Measurements from ENCODE around the gene NPTXR. TPM values are rescaled to one million over a fixed set of nuclear protein-coding genes. Genes with fewer than 3 reads are reported as not detected.

Gene NPTXR
- total and polyA plus RNA-seq, 2 of the 4 experiments (the other 2 are of a cell fraction) = 0.36 to 2.2 TPM

DNA sequence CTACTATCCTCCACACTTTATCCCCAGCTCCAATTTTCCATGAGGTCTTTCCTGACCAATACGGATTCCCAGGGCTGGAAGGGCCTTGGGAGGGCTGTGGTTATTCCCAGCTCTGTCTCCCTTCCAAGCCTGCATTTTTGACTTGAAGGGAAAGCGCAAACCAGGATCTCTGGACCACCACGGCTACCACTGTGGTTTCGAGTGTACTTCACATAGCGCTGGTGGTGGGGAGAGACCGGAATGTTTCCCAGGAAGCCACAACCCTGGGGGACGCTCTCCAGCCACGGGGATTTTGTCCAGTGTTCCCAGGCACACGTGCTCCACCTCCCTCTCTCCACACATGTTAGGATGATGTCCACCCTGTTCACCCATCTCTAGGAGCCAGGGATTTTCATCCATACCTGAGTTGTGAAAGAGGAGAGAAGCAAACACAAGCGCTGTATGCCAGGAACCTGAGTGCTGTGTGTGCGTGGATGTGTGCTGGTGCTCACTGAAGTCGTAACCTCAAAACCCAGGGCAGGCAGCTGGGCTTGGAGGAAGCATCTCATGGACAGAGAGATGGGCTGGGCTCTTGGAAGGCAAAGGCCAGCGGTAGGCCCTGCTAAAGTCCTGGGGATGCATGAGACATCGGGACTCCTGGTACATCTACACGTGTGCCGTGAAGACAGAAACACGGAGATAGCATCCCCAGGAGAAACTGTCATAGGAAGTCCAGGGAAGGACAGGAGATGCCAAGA, 1.3 kb upstream of the NPTXR start:
- H2BK20ac ChIP-seq (ENCODE audit: low read depth, low read length) = no peak overlapping the region
- H3K14ac ChIP-seq (replicated peaks; ENCODE audit: low read depth, low read length) = no peak overlapping the region
- no peak overlapping the region for H4K5ac ChIP-seq (ENCODE audit: low read depth, low read length)
- H3K9ac ChIP-seq (ENCODE audit: low read depth, low read length) = no peak overlapping the region
- no peak overlapping the region for H3K56ac ChIP-seq (ENCODE audit: extremely low read depth, insufficient read depth, low read length)
- no peaks in the 10 kb centered on the region for H3K36me3 ChIP-seq (ENCODE audit: control insufficient read depth, insufficient read depth, low read length)
- peak overlapping the region; percentile 23 for H2AK9ac ChIP-seq (replicated peaks; ENCODE audit: low read depth, low read length, poor library complexity)
- H2BK120ac ChIP-seq (ENCODE audit: low read depth, low read length) = no peak overlapping the region
- H3K9me1 ChIP-seq (ENCODE audit: insufficient read depth, low read length) = no peaks in the 10 kb centered on the region
- POLR2A ChIA-PET (ENCODE audit: unreplicated experiment) = no interaction called here
- H2BK5ac ChIP-seq (ENCODE audit: low read depth, low read length, poor library complexity, severe bottlenecking) = no peak overlapping the region
- no peak overlapping the region for H3K27ac ChIP-seq (ENCODE audit: insufficient read depth, low read length)
- no peak overlapping the region for H4K91ac ChIP-seq (ENCODE audit: insufficient read depth, low read depth, low read length)
- no peaks in the 10 kb centered on the region for H3K4me1 ChIP-seq (ENCODE audit: control insufficient read depth, insufficient read depth, low read length)
- no peak overlapping the region for H3K4me2 ChIP-seq (ENCODE audit: low read depth, low read length)
- peak overlapping the region; percentile 34 for H2AFZ ChIP-seq (replicated peaks; ENCODE audit: low read length, poor library complexity)
- intact Hi-C loops (cut with micrococcal nuclease) = no loop called here
- dilution Hi-C loops (cut with HindIII; ENCODE audit: low sequenced_read_pairs, unreplicated experiment) = no loop called here
- no peak for ATAC-seq (ENCODE audit: low read depth)
- no peak overlapping the region for H4K8ac ChIP-seq (ENCODE audit: low read depth in 2 of 2, low read length in 2 of 2)
- no peak for DNase-seq
- H2AK5ac ChIP-seq (ENCODE audit: low read depth, low read length) = no peak overlapping the region
- no peaks in the 10 kb centered on the region for H3K79me1 ChIP-seq (ENCODE audit: low read depth in 1 of 2, low read length in 2 of 2)
- H4K20me1 ChIP-seq (ENCODE audit: insufficient read depth, low read length) = no peaks in the 10 kb centered on the region
- no peaks in the 10 kb centered on the region for H3K9me3 ChIP-seq (ENCODE audit: control insufficient read depth, insufficient read depth, low read length)
- H3K18ac ChIP-seq (ENCODE audit: low read depth, low read length) = no peak overlapping the region
- no peak overlapping the region for H3K4ac ChIP-seq (ENCODE audit: low read depth, low read length)
- no peak for TF ChIP-seq BHLHE40 (IDR thresholded peaks at IDR 0.05; ENCODE audit: low read depth, low read length)
- TF ChIP-seq, protein P1, sequence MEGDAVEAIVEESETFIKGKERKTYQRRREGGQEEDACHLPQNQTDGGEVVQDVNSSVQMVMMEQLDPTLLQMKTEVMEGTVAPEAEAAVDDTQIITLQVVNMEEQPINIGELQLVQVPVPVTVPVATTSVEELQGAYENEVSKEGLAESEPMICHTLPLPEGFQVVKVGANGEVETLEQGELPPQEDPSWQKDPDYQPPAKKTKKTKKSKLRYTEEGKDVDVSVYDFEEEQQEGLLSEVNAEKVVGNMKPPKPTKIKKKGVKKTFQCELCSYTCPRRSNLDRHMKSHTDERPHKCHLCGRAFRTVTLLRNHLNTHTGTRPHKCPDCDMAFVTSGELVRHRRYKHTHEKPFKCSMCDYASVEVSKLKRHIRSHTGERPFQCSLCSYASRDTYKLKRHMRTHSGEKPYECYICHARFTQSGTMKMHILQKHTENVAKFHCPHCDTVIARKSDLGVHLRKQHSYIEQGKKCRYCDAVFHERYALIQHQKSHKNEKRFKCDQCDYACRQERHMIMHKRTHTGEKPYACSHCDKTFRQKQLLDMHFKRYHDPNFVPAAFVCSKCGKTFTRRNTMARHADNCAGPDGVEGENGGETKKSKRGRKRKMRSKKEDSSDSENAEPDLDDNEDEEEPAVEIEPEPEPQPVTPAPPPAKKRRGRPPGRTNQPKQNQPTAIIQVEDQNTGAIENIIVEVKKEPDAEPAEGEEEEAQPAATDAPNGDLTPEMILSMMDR (conservative IDR thresholded peaks at IDR 0.05; ENCODE audit: low read depth, low read length) = no peak
- TF ChIP-seq ELK1 (IDR thresholded peaks at IDR 0.05; ENCODE audit: borderline replicate concordance, low read depth, low read length) = no peak
- no peak for TF ChIP-seq MXI1 (IDR thresholded peaks at IDR 0.05; ENCODE audit: borderline replicate concordance, low read depth, low read length)
- TF ChIP-seq SMC3 (IDR thresholded peaks at IDR 0.05; ENCODE audit: low read depth, low read length) = no peak
- no peak for TF ChIP-seq FOS (IDR thresholded peaks at IDR 0.05; ENCODE audit: low read depth, low read length)
- TF ChIP-seq RAD21 (IDR thresholded peaks at IDR 0.05; ENCODE audit: low read length) = no peak
- TF ChIP-seq, protein P2, sequence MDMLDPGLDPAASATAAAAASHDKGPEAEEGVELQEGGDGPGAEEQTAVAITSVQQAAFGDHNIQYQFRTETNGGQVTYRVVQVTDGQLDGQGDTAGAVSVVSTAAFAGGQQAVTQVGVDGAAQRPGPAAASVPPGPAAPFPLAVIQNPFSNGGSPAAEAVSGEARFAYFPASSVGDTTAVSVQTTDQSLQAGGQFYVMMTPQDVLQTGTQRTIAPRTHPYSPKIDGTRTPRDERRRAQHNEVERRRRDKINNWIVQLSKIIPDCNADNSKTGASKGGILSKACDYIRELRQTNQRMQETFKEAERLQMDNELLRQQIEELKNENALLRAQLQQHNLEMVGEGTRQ (IDR thresholded peaks at IDR 0.05; ENCODE audit: low read depth, low read length) = no peak
- no peak for TF ChIP-seq NFE2L2 (IDR thresholded peaks at IDR 0.05; ENCODE audit: low read depth, low read length)
- no peak for TF ChIP-seq CHD1 (IDR thresholded peaks at IDR 0.05; ENCODE audit: low read depth, low read length)
- no peak for TF ChIP-seq RFX5 (IDR thresholded peaks at IDR 0.05; ENCODE audit: low read depth, low read length)
- TF ChIP-seq CEBPB (IDR thresholded peaks at IDR 0.05; ENCODE audit: low read depth, low read length) = no peak
- no peak overlapping the region for H2BK15ac ChIP-seq (ENCODE audit: low read depth, low read length)
- in situ Hi-C loops (cut with MboI; ENCODE audit: low sequenced_read_pairs) = no loop called here
- 82% methylated on average over 6 of the region's 17 CpGs; no CpG with 5 or more reads in 1 of the 2 experiments for WGBS, 2 experiments (ENCODE audit: extremely low coverage in 2 of 2, insufficient read length in 1 of 2)
- CTCF ChIA-PET = no interaction called here
- H3K23ac ChIP-seq (ENCODE audit: low read depth, low read length) = no peak overlapping the region
- BruUV-seq (replicated peaks) = no TSS peak
- H3K4me3 ChIP-seq (ENCODE audit: insufficient read depth, low read depth, low read length) = no peak overlapping the region
- H3K27me3 ChIP-seq (ENCODE audit: control insufficient read depth, insufficient read depth, low read length) = peaks cover 31% of the 10 kb centered on the region

Measured in IMR-90 (cell line).